Mammary epithelial cell (primary cell): ENCODE results near the gene CASP10.

Experiments used
- CTCF ChIP-seq, 2 donors: IDR thresholded peaks in 1 of 2; conservative IDR thresholded peaks in 1 of 2; 2 replicates each; pipeline ENCODE4 v1.5.1; 2011 to 2012; ENCODE audit warnings: inconsistent platforms in 2 of 2, low read length in 2 of 2, mild to moderate bottlenecking in 2 of 2, control low read depth in 1 of 2, low read depth in 1 of 2; ENCODE audit not compliant: insufficient read depth in 1 of 2; ENCODE audit errors: extremely low read depth in 1 of 2
- EZH2 ChIP-seq: IDR thresholded peaks from 2 replicates; pipeline ENCODE4 v1.6.1; 2012; ENCODE audit warnings: low read length, inconsistent platforms, borderline replicate concordance

GRCh38 chr2:201271917-201272316, 89.0 kb downstream of the CASP10 start:
- TF ChIP-seq CTCF (conservative IDR thresholded peaks at IDR 0.05 in 1 of 2, IDR thresholded peaks at IDR 0.05 in 1 of 2; ENCODE audit: extremely low read depth in 1 of 2, insufficient read depth in 1 of 2, low read depth in 1 of 2, low read length in 2 of 2) (no peak), EZH2 (no peak)
